Endothelial cell of umbilical vein (primary cell): ENCODE data around the gene ID1. TPM values are rescaled to one million over a fixed set of nuclear protein-coding genes. Genes with fewer than 3 reads are reported as not detected.

Source experiments
- BruUV-seq: library from RNA; stranded (reverse); fragments of 400-500 nt; replicated peaks from 2 replicates; lab custom pipeline; 2021; lab: Mats Ljungman, UMichigan
- CTCF ChIA-PET: fragments of 300-600, 350-600 bp; sonication (Branson Sonifier 250); formaldehyde crosslinking; loops from one replicate; lab custom pipeline; 2021; ENCODE audit warnings: antibody characterized with exemption, inconsistent platforms; lab: Charles Lee
- POLR2A ChIA-PET: fragments of 300-600, 350-600 bp; sonication (Branson Sonifier 250); formaldehyde crosslinking; loops from one replicate; lab custom pipeline; 2021; ENCODE audit warnings: antibody characterized with exemption, inconsistent platforms; lab: Charles Lee
- DNase-seq: peaks from one replicate; pipeline ENCODE4 v3.0.0-alpha.2; 2011; ENCODE audit warnings: low read depth, low spot score
- FAIRE-seq: peaks from 2 replicates; lab custom pipeline; 2011; peaks lifted over from hg19 to GRCh38; lab: Jason Lieb, UNC
- H2AFZ ChIP-seq: 2 replicates; pipeline ENCODE4 v1.6.0; 2012; ENCODE audit warnings: low read depth, low read length, control low read depth, inconsistent platforms
- H3K27ac ChIP-seq: 2 replicates; pipeline ENCODE4 v1.5.1; 2011; ENCODE audit warnings: low read depth, mild to moderate bottlenecking, control low read depth, low read length, moderate library complexity; ENCODE audit not compliant: insufficient read depth
- H3K27me3 ChIP-seq, 2 experiments: 2 replicates each; pipeline versions ENCODE4 v1.6.0 to v1.6.1; 2011; ENCODE audit warnings: low read length in 2 of 2, mixed read lengths in 1 of 2; ENCODE audit not compliant: control insufficient read depth in 2 of 2, insufficient read depth in 2 of 2
- H3K36me3 ChIP-seq, 2 experiments: 2 replicates in 1 of 2; 3 replicates in 1 of 2; pipeline ENCODE4 v1.5.1; 2011; ENCODE audit warnings: low read length in 2 of 2, mild to moderate bottlenecking in 1 of 2, moderate library complexity in 1 of 2; ENCODE audit not compliant: control insufficient read depth in 2 of 2, insufficient read depth in 2 of 2; ENCODE audit errors: extremely low read depth in 1 of 2
- H3K4me1 ChIP-seq: 3 replicates; pipeline ENCODE4 v1.5.1; 2011; ENCODE audit warnings: mild to moderate bottlenecking, low read length; ENCODE audit not compliant: control insufficient read depth, insufficient read depth; ENCODE audit errors: extremely low read depth
- H3K4me2 ChIP-seq: 2 replicates; pipeline ENCODE4 v1.6.1; 2011; ENCODE audit warnings: low read length, control low read depth, mixed read lengths; ENCODE audit not compliant: insufficient read depth
- H3K4me3 ChIP-seq, 3 experiments: fragments of 200-600 bp in 1 of 3; sonication (generic), shearing (Covaris generic) in 1 of 3; replicated peaks in 1 of 3; 2 replicates each; pipeline ENCODE4 v1.5.1; 2011 to 2016; ENCODE audit warnings: control low read depth in 3 of 3, low read length in 3 of 3, mild to moderate bottlenecking in 2 of 3, inconsistent platforms in 1 of 3, low read depth in 1 of 3, moderate library complexity in 1 of 3; ENCODE audit not compliant: insufficient read depth in 1 of 3
- H3K79me2 ChIP-seq: 2 replicates; pipeline ENCODE4 v1.6.0; 2012; ENCODE audit warnings: low read length, inconsistent platforms; ENCODE audit not compliant: control insufficient read depth, insufficient read depth
- H3K9ac ChIP-seq: replicated peaks from 2 replicates; pipeline ENCODE3; 2011; ENCODE audit warnings: low read length, control low read depth; ENCODE audit not compliant: insufficient read depth; ENCODE audit errors: extremely low read depth
- H3K9me1 ChIP-seq: replicated peaks from 3 replicates; pipeline ENCODE4 v1.6.0; 2011; ENCODE audit warnings: mild to moderate bottlenecking, low read length; ENCODE audit not compliant: control insufficient read depth, insufficient read depth; ENCODE audit errors: extremely low read depth
- H3K9me3 ChIP-seq: replicated peaks from 2 replicates; pipeline ENCODE4 v1.5.1; 2012; ENCODE audit warnings: low read length, inconsistent platforms; ENCODE audit not compliant: control insufficient read depth, insufficient read depth
- H4K20me1 ChIP-seq: replicated peaks from 2 replicates; pipeline ENCODE3; 2011; ENCODE audit warnings: mild to moderate bottlenecking, low read length; ENCODE audit not compliant: control insufficient read depth, insufficient read depth; ENCODE audit errors: extremely low read depth
- EZH2 ChIP-seq: IDR thresholded peaks from 2 replicates; pipeline ENCODE4 v1.6.1; 2012; ENCODE audit warnings: borderline replicate concordance, low read depth, mild to moderate bottlenecking, moderate library complexity, low read length, inconsistent platforms; ENCODE audit not compliant: severe bottlenecking
- FOS ChIP-seq: IDR thresholded peaks from 2 replicates; pipeline ENCODE4 v1.6.1; 2011; ENCODE audit warnings: mild to moderate bottlenecking, low read length, moderate library complexity, borderline replicate concordance; ENCODE audit not compliant: insufficient read depth
- GATA2 ChIP-seq: IDR thresholded peaks from 2 replicates; pipeline ENCODE4 v1.7.0; 2011; ENCODE audit warnings: low read depth, mild to moderate bottlenecking, moderate library complexity, mixed read lengths, low read length; ENCODE audit not compliant: insufficient read length, insufficient read depth
- JUN ChIP-seq: IDR thresholded peaks from 2 replicates; pipeline ENCODE4 v1.6.1; 2011; ENCODE audit warnings: borderline replicate concordance, low read depth; ENCODE audit not compliant: insufficient read length, insufficient read depth
- MYC ChIP-seq: IDR thresholded peaks from one replicate; pipeline ENCODE4 v1.6.1; 2011; ENCODE audit warnings: mild to moderate bottlenecking, low read depth, low read length
- POLR2A ChIP-seq: IDR thresholded peaks from 2 replicates; pipeline ENCODE4 v1.6.1; 2012; ENCODE audit warnings: low read depth, mild to moderate bottlenecking, control low read depth, low read length
- POLR2AphosphoS5 ChIP-seq: IDR thresholded peaks from 2 replicates; pipeline ENCODE4 v1.6.1; 2012; ENCODE audit warnings: low read depth, mild to moderate bottlenecking, control low read depth, low read length, moderate library complexity; ENCODE audit not compliant: insufficient read depth
- dilution Hi-C: fragments of 300-500 bp; cut with MboI; formaldehyde crosslinking; loops from one replicate; pipeline ENCODE4 v1.15.0; 2019; ENCODE audit warnings: low sequenced_read_pairs; ENCODE audit not compliant: extremely low pct_ligation_motif_present
- intact Hi-C: fragments of 100-400 bp; cut with micrococcal nuclease; formaldehyde crosslinking; loops from one replicate; pipeline ENCODE4 v1.10.0; 2022
- polyA plus RNA-seq, 4 experiments: library from polyadenylated mRNA; depleted of rRNA in 3 of 4; stranded (reverse) in 3 of 4; unstranded in 1 of 4; fragments of >200 nt; gene quantifications; 2 replicates each; pipeline versions ENCODE4 v1.2.1 to v1.2.3, GENCODE V29; 2011 to 2012; ENCODE audit warnings: missing spikeins in 1 of 4
- total RNA-seq: library from RNA; stranded (reverse); gene quantifications from 2 replicates; pipeline ENCODE4 v1.2.3, GENCODE V29; 2021
- TF ChIP-seq, protein P1 (sequence below), 2 donors: IDR thresholded peaks; 1 replicate in 1 of 2; 2 replicates in 1 of 2; pipeline ENCODE4 v1.5.1; 2011; ENCODE audit warnings: low read length in 2 of 2, mild to moderate bottlenecking in 2 of 2, moderate library complexity in 2 of 2, control low read depth in 1 of 2, inconsistent platforms in 1 of 2, low read depth in 1 of 2; ENCODE audit not compliant: insufficient read depth in 1 of 2; ENCODE audit errors: extremely low read depth in 1 of 2
- TF ChIP-seq, protein P2 (sequence below): IDR thresholded peaks from 2 replicates; pipeline ENCODE4 v1.6.1; 2011; ENCODE audit not compliant: insufficient read depth, insufficient read length

ID1 gene
- total and polyA plus RNA-seq, 2 donors (not counting 3 experiments of a cell fraction or from before 2014, with no cell fraction given) = 78.9 to 152 TPM

DNA sequence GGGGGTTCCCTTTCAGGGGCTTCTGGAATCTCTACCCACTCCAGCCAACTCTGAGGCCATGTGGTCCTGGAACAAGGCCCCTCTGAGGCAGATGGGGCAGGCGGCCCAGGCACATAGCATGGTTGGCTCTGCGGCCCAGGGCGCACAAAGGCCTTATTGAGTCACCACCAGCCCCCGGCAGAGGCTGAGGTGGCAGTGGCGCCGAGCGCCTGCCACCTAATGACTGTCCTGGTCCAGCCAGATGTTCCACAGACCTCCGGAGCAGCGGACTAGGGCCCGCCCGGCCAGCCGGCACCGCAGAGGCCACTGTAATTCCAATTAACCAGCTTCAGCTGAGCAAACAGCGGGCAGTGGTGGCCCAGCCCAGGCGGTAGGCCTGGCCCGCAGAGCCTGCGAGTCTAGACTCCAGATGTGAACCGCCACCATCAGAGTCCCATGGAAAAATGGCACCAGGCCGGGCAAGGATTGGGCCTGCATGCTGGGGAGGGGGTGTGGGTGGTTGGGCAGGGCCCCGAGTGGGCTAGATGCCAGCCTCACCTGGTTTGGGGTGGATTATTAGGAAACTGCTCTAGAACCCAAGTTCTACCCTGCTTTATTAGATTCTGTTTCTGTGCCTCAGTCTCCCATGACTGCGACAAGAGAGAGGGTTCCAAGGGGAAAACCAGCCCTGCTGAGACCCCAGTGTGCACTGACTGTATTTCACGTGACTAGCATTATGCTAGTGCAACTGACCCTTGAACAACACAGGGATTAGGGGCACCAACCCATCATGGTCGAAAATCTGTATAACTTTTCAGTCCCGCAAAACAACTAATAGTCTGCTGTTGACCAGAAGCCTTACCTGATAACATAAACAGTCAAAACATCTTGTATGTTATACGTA, 34.1 kb upstream of the ID1 start:
- intact Hi-C loops = no loop called here
- no TSS peak for BruUV-seq
- POLR2A ChIA-PET = interaction anchor here (0.8 kb wide), 1 partner anchor 42 kb away, joined by 3 read pairs; no protein-coding TSS in a partner anchor

More for the DNA sequence above, 34.1 kb upstream of the ID1 start:
- no peaks in the 10 kb centered on the region for H3K79me2 ChIP-seq
- CTCF ChIA-PET = interaction anchor here (1.1 to 30.9 kb wide), 5 partner anchors 8 to 37 kb away, joined by 4 to 1817 read pairs (median 40); partner anchors contain the start of gene ID1
- H3K9me1 ChIP-seq = no peaks in the 10 kb centered on the region
- H3K27me3 ChIP-seq = no peaks in the 10 kb centered on the region
- no peaks in the 10 kb centered on the region for H4K20me1 ChIP-seq
- peak overlapping the region; percentile 9 for H3K27ac ChIP-seq
- peaks cover 45% of the 10 kb centered on the region for H3K4me1 ChIP-seq
- no peak overlapping the region for H3K4me3 ChIP-seq
- FAIRE-seq = peak; percentile 37
- H2AFZ ChIP-seq = no peak overlapping the region
- H3K9ac ChIP-seq = no peak overlapping the region
- H3K4me2 ChIP-seq = no peak overlapping the region
- dilution Hi-C loops = no loop called here
- no peaks in the 10 kb centered on the region for H3K9me3 ChIP-seq
- H3K36me3 ChIP-seq = peaks cover 0 to 2% of the 10 kb centered on the region in 2 experiments
- no peak for DNase-seq
- TF ChIP-seq, protein P1, sequence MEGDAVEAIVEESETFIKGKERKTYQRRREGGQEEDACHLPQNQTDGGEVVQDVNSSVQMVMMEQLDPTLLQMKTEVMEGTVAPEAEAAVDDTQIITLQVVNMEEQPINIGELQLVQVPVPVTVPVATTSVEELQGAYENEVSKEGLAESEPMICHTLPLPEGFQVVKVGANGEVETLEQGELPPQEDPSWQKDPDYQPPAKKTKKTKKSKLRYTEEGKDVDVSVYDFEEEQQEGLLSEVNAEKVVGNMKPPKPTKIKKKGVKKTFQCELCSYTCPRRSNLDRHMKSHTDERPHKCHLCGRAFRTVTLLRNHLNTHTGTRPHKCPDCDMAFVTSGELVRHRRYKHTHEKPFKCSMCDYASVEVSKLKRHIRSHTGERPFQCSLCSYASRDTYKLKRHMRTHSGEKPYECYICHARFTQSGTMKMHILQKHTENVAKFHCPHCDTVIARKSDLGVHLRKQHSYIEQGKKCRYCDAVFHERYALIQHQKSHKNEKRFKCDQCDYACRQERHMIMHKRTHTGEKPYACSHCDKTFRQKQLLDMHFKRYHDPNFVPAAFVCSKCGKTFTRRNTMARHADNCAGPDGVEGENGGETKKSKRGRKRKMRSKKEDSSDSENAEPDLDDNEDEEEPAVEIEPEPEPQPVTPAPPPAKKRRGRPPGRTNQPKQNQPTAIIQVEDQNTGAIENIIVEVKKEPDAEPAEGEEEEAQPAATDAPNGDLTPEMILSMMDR (IDR thresholded peaks at IDR 0.05; ENCODE audit: extremely low read depth in 1 of 2, insufficient read depth in 1 of 2, low read depth in 1 of 2, low read length in 2 of 2) = no peak
- TF ChIP-seq, protein P2, sequence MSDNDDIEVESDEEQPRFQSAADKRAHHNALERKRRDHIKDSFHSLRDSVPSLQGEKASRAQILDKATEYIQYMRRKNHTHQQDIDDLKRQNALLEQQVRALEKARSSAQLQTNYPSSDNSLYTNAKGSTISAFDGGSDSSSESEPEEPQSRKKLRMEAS = no peak
- TF ChIP-seq GATA2 (no peak), EZH2 (no peak), FOS (no peak), JUN (no peak), MYC (no peak), POLR2AphosphoS5 (no peak), POLR2A (no peak)
